Nephron (organoid): ENCODE results near the gene CHGA.

Source experiments
- H3K27ac Mint-ChIP-seq, 3 experiments: 2 replicates each; pipeline ENCODE4 v1.8.0; 2020; ENCODE audit warnings: mixed read lengths in 3 of 3, mild to moderate bottlenecking in 2 of 3, moderate library complexity in 1 of 3
- H3K27me3 Mint-ChIP-seq: 2 replicates; pipeline ENCODE4 v1.8.0; 2021; ENCODE audit warnings: low read depth, mild to moderate bottlenecking, moderate library complexity, mixed read lengths
- H3K36me3 Mint-ChIP-seq: 2 replicates; pipeline ENCODE4 v1.8.0; 2020; ENCODE audit warnings: low read depth, mixed read lengths
- H3K4me1 Mint-ChIP-seq: 2 replicates; pipeline ENCODE4 v1.8.0; 2020; ENCODE audit warnings: mixed read lengths
- H3K4me3 Mint-ChIP-seq, 3 experiments: 2 replicates each; pipeline ENCODE4 v1.8.0; 2020; ENCODE audit warnings: mild to moderate bottlenecking in 3 of 3, mixed read lengths in 3 of 3, moderate library complexity in 2 of 3
- H3K9me3 Mint-ChIP-seq: 2 replicates; pipeline ENCODE4 v1.8.0; 2020; ENCODE audit warnings: mixed read lengths
- TF ChIP-seq, protein P1 (sequence below), 3 experiments: fragments of 200-600 bp; sonication (generic); IDR thresholded peaks; one replicate each; pipeline ENCODE4 v1.5.0; 2021; ENCODE audit warnings: antibody characterized with exemption in 3 of 3; ENCODE audit not compliant: unreplicated experiment in 3 of 3

Gene CHGA

DNA sequence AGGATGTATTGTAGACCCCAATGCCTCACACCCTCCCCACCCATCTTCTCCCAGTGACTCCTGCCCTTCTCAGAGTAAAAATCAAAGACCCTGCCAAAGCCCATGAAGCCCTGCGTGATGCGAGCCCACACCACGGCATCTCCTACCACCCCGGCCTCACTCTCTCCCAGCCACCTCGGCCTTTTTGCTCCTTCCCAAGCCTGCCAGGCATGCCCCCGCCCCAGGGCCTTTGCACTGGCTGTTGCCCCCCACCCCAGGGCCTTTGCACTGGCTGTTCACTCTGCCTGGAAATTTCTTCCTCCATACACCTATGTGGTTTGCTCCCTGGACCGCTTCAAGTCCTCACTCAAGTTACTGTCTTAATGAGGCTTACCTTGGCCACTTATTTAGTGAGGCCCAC is 5.0 kb upstream of the CHGA start:
- Mint-ChIP-seq H3K27me3 (peaks cover 72% of the 10 kb centered on the region), H3K4me3 (no peak overlapping the region), H3K27ac (no peak overlapping the region), H3K36me3 (no peaks in the 10 kb centered on the region), H3K4me1 (peaks cover 6% of the 10 kb centered on the region), H3K9me3 (peaks cover 3% of the 10 kb centered on the region)
- TF ChIP-seq, protein P1, sequence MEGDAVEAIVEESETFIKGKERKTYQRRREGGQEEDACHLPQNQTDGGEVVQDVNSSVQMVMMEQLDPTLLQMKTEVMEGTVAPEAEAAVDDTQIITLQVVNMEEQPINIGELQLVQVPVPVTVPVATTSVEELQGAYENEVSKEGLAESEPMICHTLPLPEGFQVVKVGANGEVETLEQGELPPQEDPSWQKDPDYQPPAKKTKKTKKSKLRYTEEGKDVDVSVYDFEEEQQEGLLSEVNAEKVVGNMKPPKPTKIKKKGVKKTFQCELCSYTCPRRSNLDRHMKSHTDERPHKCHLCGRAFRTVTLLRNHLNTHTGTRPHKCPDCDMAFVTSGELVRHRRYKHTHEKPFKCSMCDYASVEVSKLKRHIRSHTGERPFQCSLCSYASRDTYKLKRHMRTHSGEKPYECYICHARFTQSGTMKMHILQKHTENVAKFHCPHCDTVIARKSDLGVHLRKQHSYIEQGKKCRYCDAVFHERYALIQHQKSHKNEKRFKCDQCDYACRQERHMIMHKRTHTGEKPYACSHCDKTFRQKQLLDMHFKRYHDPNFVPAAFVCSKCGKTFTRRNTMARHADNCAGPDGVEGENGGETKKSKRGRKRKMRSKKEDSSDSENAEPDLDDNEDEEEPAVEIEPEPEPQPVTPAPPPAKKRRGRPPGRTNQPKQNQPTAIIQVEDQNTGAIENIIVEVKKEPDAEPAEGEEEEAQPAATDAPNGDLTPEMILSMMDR (IDR thresholded peaks at IDR 0.05; ENCODE audit: unreplicated experiment in 3 of 3) = no peak

DNA sequence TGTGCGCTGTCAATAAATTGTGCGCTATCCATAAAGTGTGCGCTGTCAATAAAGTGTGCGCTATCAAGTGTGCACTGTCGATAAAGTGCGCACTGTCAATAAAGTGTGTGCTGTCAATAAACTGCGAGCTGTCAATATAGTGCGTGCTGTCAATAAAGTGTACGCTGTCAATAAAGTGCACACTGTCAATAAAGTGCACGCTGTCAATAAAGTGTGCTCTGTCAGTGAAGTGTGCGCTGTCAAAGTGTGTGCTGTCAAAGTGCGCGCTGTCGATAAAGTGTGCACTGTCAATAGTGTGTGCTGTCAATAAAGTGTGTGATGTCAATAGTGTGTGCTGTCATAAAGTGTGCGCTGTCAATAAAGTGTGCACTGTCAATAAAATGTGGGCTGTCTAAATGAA is 2.9 kb upstream of the CHGA start:
- TF ChIP-seq, protein P1 (IDR thresholded peaks at IDR 0.05; ENCODE audit: unreplicated experiment in 3 of 3) = no peak
- no peaks in the 10 kb centered on the region for H3K36me3 Mint-ChIP-seq
- no peak overlapping the region for H3K27ac Mint-ChIP-seq
- H3K4me3 Mint-ChIP-seq = no peak overlapping the region
- H3K9me3 Mint-ChIP-seq = no peaks in the 10 kb centered on the region
- H3K27me3 Mint-ChIP-seq = peaks cover 83% of the 10 kb centered on the region
- peaks cover 6% of the 10 kb centered on the region for H3K4me1 Mint-ChIP-seq

DNA sequence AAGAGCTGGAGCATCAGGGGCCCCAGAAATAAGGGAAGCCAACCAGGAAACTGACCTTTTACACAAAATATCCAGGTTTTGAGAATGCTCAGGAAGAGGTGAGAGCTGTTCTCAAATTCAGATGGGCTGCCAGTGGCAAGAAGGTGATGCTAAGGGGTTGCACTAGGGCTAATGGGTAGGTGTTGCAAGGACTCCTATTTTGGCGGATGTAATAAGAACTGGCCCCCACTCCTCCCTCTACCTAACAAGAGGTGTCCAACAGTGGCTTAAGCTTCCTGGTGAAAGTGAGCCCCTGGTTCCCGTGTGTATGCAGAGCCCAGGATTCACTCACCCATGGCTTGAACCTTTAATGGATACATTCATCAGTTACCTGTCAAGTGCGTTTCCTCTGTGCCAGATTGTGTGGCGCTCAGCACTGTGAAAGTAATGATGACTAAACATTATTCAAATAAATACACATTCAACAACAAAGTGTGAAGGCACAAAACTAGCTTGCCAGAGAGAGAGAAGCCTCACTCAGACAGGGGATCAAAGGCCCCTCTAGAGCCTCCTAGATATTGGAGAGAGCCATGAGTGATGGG is 705 bp upstream of the CHGA start:
- peaks cover 77% of the 10 kb centered on the region for H3K27me3 Mint-ChIP-seq
- TF ChIP-seq, protein P1 (IDR thresholded peaks at IDR 0.05; ENCODE audit: unreplicated experiment in 3 of 3) = no peak
- H3K4me1 Mint-ChIP-seq = peaks cover 6% of the 10 kb centered on the region
- no peaks in the 10 kb centered on the region for H3K9me3 Mint-ChIP-seq
- H3K27ac Mint-ChIP-seq = no peak overlapping the region
- peak overlapping the region; percentile 76 to 77 (median 77) for H3K4me3 Mint-ChIP-seq
- H3K36me3 Mint-ChIP-seq = no peaks in the 10 kb centered on the region

DNA sequence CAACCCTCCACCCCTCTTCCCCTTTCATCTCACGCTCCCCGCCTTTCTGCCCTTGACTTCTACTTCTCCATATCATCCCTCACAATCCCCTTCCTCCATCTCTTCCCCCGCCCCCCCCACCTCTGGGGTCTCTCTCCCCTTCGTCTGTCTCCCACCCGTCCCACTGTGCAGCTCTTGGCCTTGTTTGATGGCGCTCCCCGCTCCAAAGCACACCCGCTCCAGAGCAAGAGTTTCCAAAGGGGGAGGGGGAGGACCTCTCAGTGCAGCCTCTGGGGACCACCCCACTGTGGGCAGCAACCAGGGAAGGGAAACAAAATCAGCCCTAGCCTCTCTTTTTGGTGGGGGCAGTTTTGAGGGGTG is 774 bp downstream of the CHGA start:
- H3K27ac Mint-ChIP-seq = no peak overlapping the region
- peak overlapping the region in 1 of 3 experiments; percentile 42 for H3K4me3 Mint-ChIP-seq
- H3K4me1 Mint-ChIP-seq = peaks cover 6% of the 10 kb centered on the region
- H3K36me3 Mint-ChIP-seq = no peaks in the 10 kb centered on the region
- peaks cover 73% of the 10 kb centered on the region for H3K27me3 Mint-ChIP-seq
- TF ChIP-seq, protein P1 (IDR thresholded peaks at IDR 0.05; ENCODE audit: unreplicated experiment in 3 of 3) = no peak
- no peaks in the 10 kb centered on the region for H3K9me3 Mint-ChIP-seq

DNA sequence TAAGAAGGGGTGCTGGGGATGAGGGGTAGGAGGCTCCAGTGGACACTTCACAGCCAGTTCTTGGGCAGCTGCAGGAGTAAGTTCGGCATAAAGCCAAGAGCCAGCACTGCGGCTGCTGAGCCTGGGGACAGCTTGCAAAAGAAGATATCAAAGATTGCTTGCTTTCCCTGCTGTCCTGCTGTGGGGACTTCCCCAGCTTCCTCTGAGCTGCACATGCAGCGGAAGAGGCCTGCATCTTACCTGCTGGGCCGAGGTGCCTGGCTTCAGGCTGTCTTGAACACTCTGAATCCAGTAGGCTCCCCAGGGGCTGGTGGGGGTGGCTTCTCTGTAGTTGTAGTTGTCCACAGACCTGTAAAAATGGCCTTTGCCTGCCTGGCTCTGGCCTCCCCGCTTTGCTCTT is 1.3 kb downstream of the CHGA start:
- Mint-ChIP-seq H3K4me3 (peak overlapping the region in 1 of 3 experiments; percentile 49), H3K36me3 (no peaks in the 10 kb centered on the region), H3K27me3 (peaks cover 73% of the 10 kb centered on the region), H3K4me1 (peaks cover 6% of the 10 kb centered on the region), H3K9me3 (no peaks in the 10 kb centered on the region), H3K27ac (no peak overlapping the region)
- TF ChIP-seq, protein P1 (IDR thresholded peaks at IDR 0.05; ENCODE audit: unreplicated experiment in 3 of 3) = no peak

DNA sequence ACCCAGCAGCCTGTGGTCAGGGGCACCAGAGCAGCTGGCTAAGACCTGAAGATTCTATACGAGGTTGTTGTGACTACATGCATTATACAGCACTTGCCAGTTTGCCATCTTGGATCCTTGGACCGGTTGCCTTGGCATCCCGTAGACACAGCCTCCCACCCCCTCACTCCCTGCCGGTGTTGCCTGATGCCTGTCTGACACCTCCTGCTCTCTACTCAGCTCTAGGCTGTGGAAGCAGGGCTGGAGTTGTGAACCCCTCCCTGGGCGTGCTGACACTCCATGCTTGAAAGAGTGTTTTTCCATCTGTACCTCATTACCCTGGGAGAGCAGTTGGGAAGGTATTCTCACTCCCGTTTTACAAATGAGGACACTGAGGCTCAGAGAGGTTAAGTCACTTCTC is 2.5 kb downstream of the CHGA start:
- Mint-ChIP-seq H3K36me3 (no peaks in the 10 kb centered on the region), H3K9me3 (no peaks in the 10 kb centered on the region), H3K27me3 (peaks cover 61% of the 10 kb centered on the region), H3K27ac (no peak overlapping the region), H3K4me3 (no peak overlapping the region), H3K4me1 (peaks cover 6% of the 10 kb centered on the region)
- TF ChIP-seq, protein P1 (IDR thresholded peaks at IDR 0.05; ENCODE audit: unreplicated experiment in 3 of 3) = no peak
